ACC112 (cell line): ENCODE measurements around the gene PDE3A.
"Not testable (repeated sequence)": the region's sequence is repeated elsewhere in the genome, so short reads cannot be mapped to it uniquely, and the experiment has no call there.

ENCODE experiments used
- H2AFZ ChIP-seq: fragments of 200-600 bp; sonication (generic); one replicate; pipeline ENCODE4 v1.6.0; 2017; ENCODE audit warnings: antibody characterized with exemption, low read length; ENCODE audit not compliant: unreplicated experiment
- H3K27ac ChIP-seq: fragments of 200-600 bp; sonication (generic); 2 replicates; pipeline ENCODE4 v1.5.1; 2014; ENCODE audit warnings: low read depth, mild to moderate bottlenecking, antibody characterized with exemption, low read length, moderate library complexity
- H3K27me3 ChIP-seq: fragments of 200-600 bp; sonication (generic); 2 replicates; pipeline ENCODE4 v1.6.1; 2014; ENCODE audit warnings: mild to moderate bottlenecking, antibody characterized with exemption, low read length, moderate library complexity, mixed read lengths; ENCODE audit not compliant: insufficient read depth
- H3K36me3 ChIP-seq: fragments of 200-600 bp; sonication (generic); 2 replicates; pipeline ENCODE4 v1.6.1; 2016; ENCODE audit warnings: mild to moderate bottlenecking, antibody characterized with exemption, low read length, moderate library complexity, mixed read lengths; ENCODE audit not compliant: insufficient read depth
- H3K4me1 ChIP-seq: fragments of 200-600 bp; sonication (generic); one replicate; pipeline ENCODE4 v1.6.1; 2016; ENCODE audit warnings: low read length, mixed read lengths; ENCODE audit not compliant: insufficient read depth, unreplicated experiment, control insufficient read depth
- H3K4me3 ChIP-seq: fragments of 200-600 bp; sonication (generic); 2 replicates; pipeline ENCODE4 v1.5.1; 2014; ENCODE audit warnings: mild to moderate bottlenecking, low read depth, low read length
- H3K79me2 ChIP-seq: fragments of 200-600 bp; sonication (generic); one replicate; pipeline ENCODE4 v1.6.0; 2016; ENCODE audit warnings: low read length; ENCODE audit not compliant: control insufficient read depth, unreplicated experiment, insufficient read depth

The PDE3A gene

GRCh38 chr12:20590570-20590969, 222.2 kb downstream of the PDE3A start:
- no peak overlapping the region for H2AFZ ChIP-seq
- H3K27me3 ChIP-seq: no peaks in the 10 kb centered on the region
- no peak overlapping the region for H3K27ac ChIP-seq
- no peak overlapping the region for H3K4me3 ChIP-seq
- H3K4me1 ChIP-seq: no peaks in the 10 kb centered on the region
- H3K79me2 ChIP-seq: no peaks in the 10 kb centered on the region
- H3K36me3 ChIP-seq: no peaks in the 10 kb centered on the region

GRCh38 chr12:20592556-20592955, 224.2 kb downstream of the PDE3A start:
- H2AFZ ChIP-seq: no peak overlapping the region
- H3K4me3 ChIP-seq: no peak overlapping the region
- no peaks in the 10 kb centered on the region for H3K36me3 ChIP-seq
- no peaks in the 10 kb centered on the region for H3K79me2 ChIP-seq
- H3K4me1 ChIP-seq: no peaks in the 10 kb centered on the region
- H3K27ac ChIP-seq: no peak overlapping the region
- H3K27me3 ChIP-seq: no peaks in the 10 kb centered on the region

DNA sequence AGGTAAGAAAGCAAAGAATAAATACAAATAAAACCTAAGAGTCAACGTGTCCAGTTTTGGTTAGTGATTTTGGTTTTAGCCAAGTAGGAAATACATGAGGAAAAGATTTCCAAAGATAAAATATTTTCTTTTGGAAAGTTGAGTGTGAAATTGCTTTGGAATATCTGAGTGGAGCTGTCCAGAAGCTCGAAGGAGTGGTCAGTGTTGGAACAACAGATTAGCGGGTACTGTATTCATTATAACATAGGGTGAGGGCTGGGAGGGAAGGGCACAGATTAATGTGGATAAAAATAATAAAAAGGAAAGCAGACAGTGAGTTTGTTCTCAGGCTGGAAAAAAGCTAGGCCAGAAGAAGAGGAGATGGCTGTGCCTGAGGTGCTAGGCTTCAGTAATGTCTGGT, 225.3 kb downstream of the PDE3A start:
- Histone ChIP-seq H3K27me3 (no peaks in the 10 kb centered on the region), H3K79me2 (no peaks in the 10 kb centered on the region), H3K27ac (no peak overlapping the region), H3K4me3 (no peak overlapping the region), H2AFZ (no peak overlapping the region), H3K36me3 (no peaks in the 10 kb centered on the region), H3K4me1 (no peaks in the 10 kb centered on the region)

GRCh38 chr12:20596061-20596460, 227.7 kb downstream of the PDE3A start:
- no peak overlapping the region for H2AFZ ChIP-seq
- no peaks in the 10 kb centered on the region for H3K27me3 ChIP-seq
- no peak overlapping the region for H3K27ac ChIP-seq
- H3K4me3 ChIP-seq: no peak overlapping the region
- H3K4me1 ChIP-seq: peaks cover 6% of the 10 kb centered on the region
- no peaks in the 10 kb centered on the region for H3K36me3 ChIP-seq
- no peaks in the 10 kb centered on the region for H3K79me2 ChIP-seq

DNA sequence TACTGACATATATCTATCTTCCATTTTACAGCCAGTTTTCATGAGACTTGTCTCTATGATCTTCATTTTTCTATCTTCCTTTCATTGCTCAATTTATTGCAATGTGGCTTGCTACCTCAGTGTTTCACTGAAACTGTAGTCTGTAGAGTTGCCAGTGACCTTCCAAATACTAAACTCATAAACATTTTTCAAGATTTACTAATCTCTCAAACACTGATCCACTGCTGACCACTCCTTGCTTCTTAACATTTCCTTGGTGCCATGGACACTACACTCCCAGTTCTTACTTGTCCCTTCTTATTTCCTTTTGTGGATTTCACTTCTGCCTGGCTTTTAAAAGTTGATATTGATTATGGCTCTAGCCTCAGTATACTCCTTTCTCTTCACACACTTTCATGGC, 231.4 kb downstream of the PDE3A start:
- peaks cover 26% of the 10 kb centered on the region for H3K4me1 ChIP-seq
- no peaks in the 10 kb centered on the region for H3K36me3 ChIP-seq
- H3K79me2 ChIP-seq: no peaks in the 10 kb centered on the region
- H2AFZ ChIP-seq: no peak overlapping the region
- H3K4me3 ChIP-seq: no peak overlapping the region
- no peaks in the 10 kb centered on the region for H3K27me3 ChIP-seq
- H3K27ac ChIP-seq: no peak overlapping the region

GRCh38 chr12:20601668-20602280, 233.4 kb downstream of the PDE3A start:
- H3K27me3 ChIP-seq: no peaks in the 10 kb centered on the region
- no peak overlapping the region for H3K4me3 ChIP-seq
- H3K4me1 ChIP-seq: peaks cover 26% of the 10 kb centered on the region
- H3K79me2 ChIP-seq: no peaks in the 10 kb centered on the region
- peak overlapping the region; percentile 76 for H2AFZ ChIP-seq
- peak overlapping the region; percentile 73 for H3K27ac ChIP-seq
- no peaks in the 10 kb centered on the region for H3K36me3 ChIP-seq

DNA sequence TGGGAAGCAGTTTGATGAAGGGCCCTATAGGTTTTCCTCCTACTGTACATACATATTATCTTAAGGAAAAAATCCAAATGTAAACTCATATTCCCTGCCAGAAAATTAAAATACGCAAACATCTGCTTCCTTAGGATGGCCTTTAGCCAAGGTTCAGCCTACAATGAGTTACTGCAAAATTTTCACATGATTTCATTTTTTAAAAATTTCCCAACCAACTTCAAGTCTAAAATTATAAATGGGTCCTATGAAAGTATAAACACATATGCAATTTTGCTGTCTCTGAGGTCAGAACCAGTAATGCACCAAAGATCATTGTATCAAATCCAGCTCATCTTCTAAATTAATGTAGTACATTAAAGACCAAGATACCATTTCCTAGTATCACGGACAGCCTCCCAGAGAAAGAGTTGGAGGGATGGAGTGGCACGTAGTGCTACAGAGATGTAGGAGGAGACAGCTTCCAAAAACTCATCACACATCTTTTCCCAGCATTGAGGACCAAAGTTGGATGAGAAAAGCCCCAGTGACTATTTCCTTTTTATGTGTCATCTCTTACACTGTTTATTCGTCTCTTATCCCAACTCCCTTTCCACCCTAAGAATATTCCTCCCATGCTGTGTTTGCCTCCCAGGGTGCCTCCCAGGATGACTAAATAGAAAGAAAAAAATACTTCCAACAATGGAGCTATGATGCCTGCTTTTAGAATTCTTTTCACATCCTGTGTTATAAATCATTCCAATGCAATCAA, 234.5 kb downstream of the PDE3A start:
- Histone ChIP-seq H3K4me3 (peak overlapping the region; percentile 17), H3K27ac (peak overlapping the region; percentile 73), H3K27me3 (no peaks in the 10 kb centered on the region), H2AFZ (peak overlapping the region; percentile 20), H3K4me1 (peaks cover 26% of the 10 kb centered on the region), H3K79me2 (no peaks in the 10 kb centered on the region), H3K36me3 (no peaks in the 10 kb centered on the region)

DNA sequence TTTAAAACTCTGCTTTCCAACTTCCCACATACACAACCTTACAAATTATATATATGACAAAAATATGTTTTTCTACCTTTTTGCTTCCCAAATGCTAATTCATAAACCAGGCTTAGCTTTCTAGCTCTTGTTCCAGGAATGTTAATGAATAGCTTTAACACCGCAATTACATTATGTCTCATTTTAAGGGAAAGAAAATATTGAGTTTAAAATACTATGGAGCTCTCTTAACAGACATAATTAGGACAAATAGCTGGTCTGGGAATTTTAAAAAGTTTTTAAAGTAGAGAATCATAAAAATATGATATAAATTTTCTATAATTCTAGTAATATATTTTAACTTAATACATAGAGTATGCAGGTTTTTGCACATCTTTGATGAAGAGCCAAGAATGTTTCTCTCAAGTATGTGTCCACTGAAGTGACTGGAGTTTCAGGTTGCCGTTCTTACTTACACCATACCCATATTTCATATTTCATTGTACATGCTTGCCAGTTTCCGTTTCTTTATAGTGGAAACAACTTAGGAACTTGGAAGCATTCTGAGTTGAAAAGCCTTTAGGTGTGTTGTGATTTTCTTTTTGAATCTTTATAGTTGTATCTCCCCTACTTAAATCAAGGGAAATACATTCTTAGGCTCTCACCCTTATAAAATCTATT, 236.2 kb downstream of the PDE3A start:
- no peak overlapping the region for H3K27ac ChIP-seq
- H3K4me1 ChIP-seq: peaks cover 29% of the 10 kb centered on the region
- H2AFZ ChIP-seq: no peak overlapping the region
- H3K27me3 ChIP-seq: no peaks in the 10 kb centered on the region
- H3K4me3 ChIP-seq: no peak overlapping the region
- H3K36me3 ChIP-seq: no peaks in the 10 kb centered on the region
- H3K79me2 ChIP-seq: no peaks in the 10 kb centered on the region

- H2AFZ ChIP-seq, H3K36me3 ChIP-seq, H3K4me3 ChIP-seq, H3K79me2 ChIP-seq, H3K27ac ChIP-seq, H3K27me3 ChIP-seq: not testable (repeated sequence)
- H3K4me1 ChIP-seq: peaks cover 11% of the 10 kb centered on the region
Observed at GRCh38 chr12:20615020-20615419, 246.7 kb downstream of the PDE3A start.

DNA sequence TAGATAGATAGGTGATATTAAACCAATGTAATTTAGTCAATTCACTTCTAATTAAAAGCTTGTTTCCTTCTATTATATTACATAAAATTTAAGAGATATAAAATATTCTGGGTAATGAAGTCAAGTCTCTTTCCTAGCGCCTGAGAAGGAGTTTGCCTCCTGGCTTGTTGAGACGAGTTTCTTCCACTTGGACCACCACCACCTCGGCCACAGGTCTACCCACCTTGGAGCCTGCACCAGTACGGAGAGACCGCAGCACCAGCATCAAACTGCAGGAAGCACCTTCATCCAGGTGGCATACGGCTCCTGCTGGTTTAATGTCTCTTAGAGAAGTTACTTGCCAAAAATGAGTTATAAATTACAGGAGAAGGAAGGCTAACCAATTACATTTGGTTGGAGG, 247.8 kb downstream of the PDE3A start:
- no peak overlapping the region for H2AFZ ChIP-seq
- no peaks in the 10 kb centered on the region for H3K79me2 ChIP-seq
- H3K27ac ChIP-seq: no peak overlapping the region
- H3K27me3 ChIP-seq: no peaks in the 10 kb centered on the region
- no peak overlapping the region for H3K4me3 ChIP-seq
- peaks cover 6% of the 10 kb centered on the region for H3K4me1 ChIP-seq
- H3K36me3 ChIP-seq: peaks cover 3% of the 10 kb centered on the region

- no peak overlapping the region for H2AFZ ChIP-seq
- H3K79me2 ChIP-seq: no peaks in the 10 kb centered on the region
- peaks cover 6% of the 10 kb centered on the region for H3K36me3 ChIP-seq
- H3K4me3 ChIP-seq: no peak overlapping the region
- H3K27me3 ChIP-seq: no peaks in the 10 kb centered on the region
- no peaks in the 10 kb centered on the region for H3K4me1 ChIP-seq
- H3K27ac ChIP-seq: no peak overlapping the region
Observed at GRCh38 chr12:20620261-20620660, 251.9 kb downstream of the PDE3A start.
